Measurements from ENCODE around the gene PPFIBP1. TPM values are rescaled to one million over a fixed set of nuclear protein-coding genes. Genes with fewer than 3 reads are reported as not detected.
A peak's percentile ranks its signal among the peaks of the same experiment; 100 is the strongest.
"Not testable (repeated sequence)": the region's sequence is repeated elsewhere in the genome, so short reads cannot be mapped to it uniquely, and the experiment has no call there.

The PPFIBP1 gene
- polyA plus RNA-seq, 4 donors, result 4.9 to 29.3 (median 12.7) TPM

- WGBS, 3 donors, result 85 to 95% (median 93%) methylated on average over 3 of the region's 3 CpGs
- not testable (repeated sequence) for H3K27me3 ChIP-seq (ENCODE audit: control insufficient read depth in 3 of 3, insufficient read depth in 3 of 3, low read length in 3 of 3); H3K4me3 ChIP-seq (ENCODE audit: low read depth in 1 of 3, low read length in 3 of 3); H3K9me3 ChIP-seq (ENCODE audit: control insufficient read depth in 2 of 2, insufficient read depth in 1 of 2, low read depth in 1 of 2, low read length in 1 of 2); H3K4me1 ChIP-seq (ENCODE audit: control insufficient read depth in 3 of 3, insufficient read depth in 2 of 3, low read depth in 1 of 3, low read length in 2 of 3); H3K36me3 ChIP-seq (ENCODE audit: control insufficient read depth in 3 of 3, insufficient read depth in 2 of 3, low read depth in 1 of 3, low read length in 3 of 3); DNase-seq; FAIRE-seq; H3K27ac ChIP-seq (ENCODE audit: low read depth in 1 of 3, low read length in 2 of 3)
These were observed 67.7 kb downstream of the PPFIBP1 start for GRCh38 chr12:27591698-27592097.

- H3K4me3 ChIP-seq (ENCODE audit: low read depth in 1 of 3, low read length in 3 of 3), result no peak overlapping the region
- H3K27me3 ChIP-seq (ENCODE audit: control insufficient read depth in 3 of 3, insufficient read depth in 3 of 3, low read length in 3 of 3), result no peaks in the 10 kb centered on the region
- H3K36me3 ChIP-seq (ENCODE audit: control insufficient read depth in 3 of 3, insufficient read depth in 2 of 3, low read depth in 1 of 3, low read length in 3 of 3), result peaks cover 0 to 2% (median 0%) of the 10 kb centered on the region in 3 donors
- peaks cover 0 to 4% of the 10 kb centered on the region in 2 donors for H3K9me3 ChIP-seq (ENCODE audit: control insufficient read depth in 2 of 2, insufficient read depth in 1 of 2, low read depth in 1 of 2, low read length in 1 of 2)
- no peak for FAIRE-seq
- WGBS, 3 donors, result 47 to 54% (median 49%) methylated on average over 5 of the region's 5 CpGs
- no peak overlapping the region for H3K27ac ChIP-seq (ENCODE audit: low read depth in 1 of 3, low read length in 2 of 3)
- DNase-seq, result peak in 1 of 2 donors; percentile 45
- H3K4me1 ChIP-seq (ENCODE audit: control insufficient read depth in 3 of 3, insufficient read depth in 2 of 3, low read depth in 1 of 3, low read length in 2 of 3), result no peaks in the 10 kb centered on the region
These were observed 68.5 kb downstream of the PPFIBP1 start for GRCh38 chr12:27592548-27592947.

- Histone ChIP-seq H3K27me3 (ENCODE audit: control insufficient read depth in 3 of 3, insufficient read depth in 3 of 3, low read length in 3 of 3) (no peaks in the 10 kb centered on the region), H3K9me3 (ENCODE audit: control insufficient read depth in 2 of 2, insufficient read depth in 1 of 2, low read depth in 1 of 2, low read length in 1 of 2) (peaks cover 0 to 11% of the 10 kb centered on the region in 2 donors), H3K27ac (ENCODE audit: low read depth in 1 of 3, low read length in 2 of 3) (peak overlapping the region in 1 of 3 donors; percentile 2), H3K36me3 (ENCODE audit: control insufficient read depth in 3 of 3, insufficient read depth in 2 of 3, low read depth in 1 of 3, low read length in 3 of 3) (peaks cover 0 to 2% (median 0%) of the 10 kb centered on the region in 3 donors), H3K4me1 (ENCODE audit: control insufficient read depth in 3 of 3, insufficient read depth in 2 of 3, low read depth in 1 of 3, low read length in 2 of 3) (no peaks in the 10 kb centered on the region), H3K4me3 (ENCODE audit: low read depth in 1 of 3, low read length in 3 of 3) (no peak overlapping the region)
- WGBS, 3 donors, result 85 to 95% (median 90%) methylated on average over 4 of the region's 4 CpGs
- DNase-seq, result no peak
- FAIRE-seq, result no peak
These were observed 69.3 kb downstream of the PPFIBP1 start for GRCh38 chr12:27593266-27593665.

DNA sequence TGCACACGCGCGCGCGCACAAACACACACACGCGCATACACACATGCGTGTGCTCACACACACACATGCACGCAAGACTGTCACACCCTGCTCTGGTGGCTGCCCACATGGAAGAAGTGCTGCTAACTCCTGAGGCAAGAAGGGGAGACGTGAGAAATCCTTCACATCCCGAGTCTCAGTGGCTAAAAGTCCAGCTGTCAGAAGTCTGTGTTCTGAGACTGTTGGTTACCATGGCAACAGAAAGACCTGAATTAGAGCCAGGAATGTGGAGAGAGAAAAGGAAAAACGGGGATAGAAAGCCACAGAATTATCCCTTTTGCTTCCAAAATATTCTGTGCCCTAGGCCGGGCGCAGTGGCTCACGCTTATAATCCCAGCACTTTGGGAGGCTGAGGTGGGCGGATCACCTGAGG is 71.2 kb downstream of the PPFIBP1 start:
- H3K27me3 ChIP-seq (ENCODE audit: control insufficient read depth in 3 of 3, insufficient read depth in 3 of 3, low read length in 3 of 3), result no peaks in the 10 kb centered on the region
- no peak for FAIRE-seq
- peaks cover 0 to 2% (median 0%) of the 10 kb centered on the region in 3 donors for H3K36me3 ChIP-seq (ENCODE audit: control insufficient read depth in 3 of 3, insufficient read depth in 2 of 3, low read depth in 1 of 3, low read length in 3 of 3)
- DNase-seq, result peak in 1 of 2 donors; percentile 47
- H3K9me3 ChIP-seq (ENCODE audit: control insufficient read depth in 2 of 2, insufficient read depth in 1 of 2, low read depth in 1 of 2, low read length in 1 of 2), result peaks cover 0 to 11% of the 10 kb centered on the region in 2 donors
- no peaks in the 10 kb centered on the region for H3K4me1 ChIP-seq (ENCODE audit: control insufficient read depth in 3 of 3, insufficient read depth in 2 of 3, low read depth in 1 of 3, low read length in 2 of 3)
- peak overlapping the region in 2 of 3 donors; percentile 48 to 74 for H3K27ac ChIP-seq (ENCODE audit: low read depth in 1 of 3, low read length in 2 of 3)
- H3K4me3 ChIP-seq (ENCODE audit: low read depth in 1 of 3, low read length in 3 of 3), result no peak overlapping the region
- WGBS, 3 donors, result 76 to 87% (median 85%) methylated on average over 16 of the region's 16 CpGs

- H3K4me3 ChIP-seq (ENCODE audit: low read depth in 1 of 3, low read length in 3 of 3); DNase-seq; FAIRE-seq; H3K27ac ChIP-seq (ENCODE audit: low read depth in 1 of 3, low read length in 2 of 3); H3K4me1 ChIP-seq (ENCODE audit: control insufficient read depth in 3 of 3, insufficient read depth in 2 of 3, low read depth in 1 of 3, low read length in 2 of 3); H3K27me3 ChIP-seq (ENCODE audit: control insufficient read depth in 3 of 3, insufficient read depth in 3 of 3, low read length in 3 of 3); H3K36me3 ChIP-seq (ENCODE audit: control insufficient read depth in 3 of 3, insufficient read depth in 2 of 3, low read depth in 1 of 3, low read length in 3 of 3): not testable (repeated sequence)
- WGBS, 3 donors, result 67 to 88% (median 85%) methylated on average over 1 of the region's 1 CpG
- H3K9me3 ChIP-seq (ENCODE audit: control insufficient read depth in 2 of 2, insufficient read depth in 1 of 2, low read depth in 1 of 2, low read length in 1 of 2), result peaks cover 0 to 11% of the 10 kb centered on the region in 2 donors
These were observed 74.9 kb downstream of the PPFIBP1 start for GRCh38 chr12:27598866-27599265.

GRCh38 chr12:27601056-27601828 is 77.2 kb downstream of the PPFIBP1 start:
- WGBS, 3 donors, result 56 to 76% (median 61%) methylated on average over 5 of the region's 5 CpGs
- peaks cover 0 to 20% of the 10 kb centered on the region in 2 donors for H3K9me3 ChIP-seq (ENCODE audit: control insufficient read depth in 2 of 2, insufficient read depth in 1 of 2, low read depth in 1 of 2, low read length in 1 of 2)

GRCh38 chr12:27602516-27602915 is 78.5 kb downstream of the PPFIBP1 start:
- WGBS, 3 donors, result 73 to 92% (median 90%) methylated on average over 1 of the region's 1 CpG
- no peaks in the 10 kb centered on the region for H3K4me1 ChIP-seq (ENCODE audit: control insufficient read depth in 3 of 3, insufficient read depth in 2 of 3, low read depth in 1 of 3, low read length in 2 of 3)
- no peak for FAIRE-seq

More at GRCh38 chr12:27601056-27601828, 77.2 kb downstream of the PPFIBP1 start:
- not testable (repeated sequence) for FAIRE-seq; H3K4me1 ChIP-seq (ENCODE audit: control insufficient read depth in 3 of 3, insufficient read depth in 2 of 3, low read depth in 1 of 3, low read length in 2 of 3); H3K27ac ChIP-seq (ENCODE audit: low read depth in 1 of 3, low read length in 2 of 3); H3K4me3 ChIP-seq (ENCODE audit: low read depth in 1 of 3, low read length in 3 of 3); H3K36me3 ChIP-seq (ENCODE audit: control insufficient read depth in 3 of 3, insufficient read depth in 2 of 3, low read depth in 1 of 3, low read length in 3 of 3); DNase-seq; H3K27me3 ChIP-seq (ENCODE audit: control insufficient read depth in 3 of 3, insufficient read depth in 3 of 3, low read length in 3 of 3)

DNA sequence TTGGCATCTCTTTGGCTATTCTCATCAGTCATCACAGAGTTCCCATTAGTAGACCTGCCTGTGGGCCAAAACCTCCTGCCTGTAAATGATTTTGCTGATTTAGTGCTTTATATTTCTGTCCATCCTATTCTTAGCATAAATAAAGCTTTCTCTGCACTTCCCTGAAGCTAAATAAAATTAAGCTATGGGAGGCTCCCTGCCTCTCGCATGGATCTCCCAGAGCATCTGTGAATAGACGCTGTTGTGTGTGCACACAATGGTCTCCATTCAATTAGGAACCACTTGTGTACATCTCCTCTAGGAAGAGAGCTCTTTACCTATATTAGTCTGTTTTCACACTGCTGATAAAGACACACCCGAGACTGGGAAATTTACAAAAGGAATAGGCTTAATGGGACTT is 80.4 kb downstream of the PPFIBP1 start:
- no peaks in the 10 kb centered on the region for H3K4me1 ChIP-seq (ENCODE audit: control insufficient read depth in 3 of 3, insufficient read depth in 2 of 3, low read depth in 1 of 3, low read length in 2 of 3)
- H3K36me3 ChIP-seq (ENCODE audit: control insufficient read depth in 3 of 3, insufficient read depth in 2 of 3, low read depth in 1 of 3, low read length in 3 of 3), result no peaks in the 10 kb centered on the region
- 91 to 98% (median 96%) methylated on average over 3 of the region's 3 CpGs for WGBS, 3 donors
- no peaks in the 10 kb centered on the region for H3K27me3 ChIP-seq (ENCODE audit: control insufficient read depth in 3 of 3, insufficient read depth in 3 of 3, low read length in 3 of 3)
- FAIRE-seq, result no peak
- no peak for DNase-seq
- peaks cover 0 to 9% of the 10 kb centered on the region in 2 donors for H3K9me3 ChIP-seq (ENCODE audit: control insufficient read depth in 2 of 2, insufficient read depth in 1 of 2, low read depth in 1 of 2, low read length in 1 of 2)
- no peak overlapping the region for H3K27ac ChIP-seq (ENCODE audit: low read depth in 1 of 3, low read length in 2 of 3)
- no peak overlapping the region for H3K4me3 ChIP-seq (ENCODE audit: low read depth in 1 of 3, low read length in 3 of 3)

More at GRCh38 chr12:27602516-27602915, 78.5 kb downstream of the PPFIBP1 start:
- Histone ChIP-seq H3K27me3 (ENCODE audit: control insufficient read depth in 3 of 3, insufficient read depth in 3 of 3, low read length in 3 of 3) (no peaks in the 10 kb centered on the region), H3K27ac (ENCODE audit: low read depth in 1 of 3, low read length in 2 of 3) (no peak overlapping the region), H3K9me3 (ENCODE audit: control insufficient read depth in 2 of 2, insufficient read depth in 1 of 2, low read depth in 1 of 2, low read length in 1 of 2) (peaks cover 0 to 17% of the 10 kb centered on the region in 2 donors), H3K36me3 (ENCODE audit: control insufficient read depth in 3 of 3, insufficient read depth in 2 of 3, low read depth in 1 of 3, low read length in 3 of 3) (no peaks in the 10 kb centered on the region), H3K4me3 (ENCODE audit: low read depth in 1 of 3, low read length in 3 of 3) (no peak overlapping the region)
- DNase-seq, result no peak

Measured in small intestine (tissue), 7 donors.